ENCODE data around the gene TRPV5. TPM values are rescaled to one million over a fixed set of nuclear protein-coding genes. Genes with fewer than 3 reads are reported as not detected.

Gene TRPV5
- total and polyA plus RNA-seq, 2 of the 8 experiments (the other 6 are each of a cell fraction or from before 2014, with no cell fraction given) = 0.03 TPM; not detected in 1

- Histone ChIP-seq H4K20me1 (replicated peaks in 1 of 2; ENCODE audit: control insufficient read depth in 1 of 2, insufficient read depth in 2 of 2, low read length in 2 of 2) (no peaks in the 10 kb centered on the region), H2AK5ac (ENCODE audit: low read depth, low read length) (no peak overlapping the region), H3K79me2 (ENCODE audit: control insufficient read depth in 1 of 2, insufficient read depth in 2 of 2, low read length in 2 of 2) (no peaks in the 10 kb centered on the region), H4K5ac (ENCODE audit: insufficient read length, low read depth, low read length) (no peak overlapping the region), H3K27me3 (replicated peaks in 1 of 4; ENCODE audit: control insufficient read depth in 3 of 4, extremely low read depth in 1 of 4, insufficient read depth in 3 of 4, low read length in 3 of 4) (peaks cover 0 to 2% (median 0%) of the 10 kb centered on the region in 4 experiments; a peak in 1 of 7 replicates), H3K4me2 (ENCODE audit: insufficient read depth in 1 of 2, low read depth in 2 of 2, low read length in 2 of 2) (no peak overlapping the region), H3K18ac (ENCODE audit: extremely low read depth, low read length) (no peak overlapping the region), H3K9ac (replicated peaks in 1 of 4; ENCODE audit: extremely low read depth in 1 of 4, low read depth in 3 of 4, low read length in 3 of 4) (no peak overlapping the region), H2BK12ac (ENCODE audit: low read depth, low read length) (no peak overlapping the region), H3K79me1 (ENCODE audit: low read depth, low read length) (no peaks in the 10 kb centered on the region), H3K23ac (ENCODE audit: insufficient read length) (no peak overlapping the region), H4K91ac (replicated peaks; ENCODE audit: insufficient read length, low read length) (no peak overlapping the region), H2BK15ac (ENCODE audit: low read length) (no peak overlapping the region), H3K4ac (replicated peaks; ENCODE audit: insufficient read length, low read depth, low read length) (no peak overlapping the region), H3K4me3 (ENCODE audit: extremely low read depth in 1 of 4, insufficient read depth in 2 of 4, low read depth in 3 of 4, low read length in 4 of 4) (no peak overlapping the region), H4K8ac (ENCODE audit: extremely low read depth, insufficient read depth, low read length) (no peak overlapping the region), H3K27ac (ENCODE audit: low read depth, low read length) (no peak overlapping the region), H2BK5ac (ENCODE audit: low read depth, low read length) (no peak overlapping the region), H2AFZ (ENCODE audit: low read length) (no peak overlapping the region), H3K56ac (replicated peaks; ENCODE audit: insufficient read length, low read depth, low read length) (no peak overlapping the region), H2BK20ac (ENCODE audit: low read length) (no peak overlapping the region), H3K14ac (ENCODE audit: insufficient read length) (no peak overlapping the region), H3K4me1 (replicated peaks in 1 of 4; ENCODE audit: control insufficient read depth in 3 of 4, insufficient read depth in 4 of 4, low read length in 3 of 4) (no peaks in the 10 kb centered on the region; a peak in 1 of 7 replicates), H2BK120ac (replicated peaks; ENCODE audit: low read depth, low read length) (no peak overlapping the region), H3K36me3 (ENCODE audit: control insufficient read depth in 2 of 4, insufficient read depth in 4 of 4, low read length in 3 of 4) (no peaks in the 10 kb centered on the region), H3K9me3 (ENCODE audit: insufficient read depth in 2 of 2, low read depth in 1 of 2, low read length in 1 of 2) (no peaks in the 10 kb centered on the region), H3K23me2 (ENCODE audit: low read depth, low read length) (no peaks in the 10 kb centered on the region)
- ChIA-PET POLR2A (ENCODE audit: partially characterized antibody) (no interaction called here), CTCF (ENCODE audit: partially characterized antibody) (interaction anchor here (0.5 to 13.9 kb wide), 9 partner anchors 13 to 443 kb away, joined by 3 to 332 read pairs (median 18); partner anchors contain the start of gene EPHB6)
- 90% methylated on average over 5 of the region's 6 CpGs; no CpG with 5 or more reads in 1 of the 2 experiments for WGBS, 2 experiments (ENCODE audit: extremely low coverage in 1 of 2, insufficient coverage in 1 of 2, insufficient read length in 1 of 2, insufficient replicate concordance in 2 of 2, low coverage in 1 of 2, low lambda C conversion rate in 2 of 2, missing lambda C conversion rate in 1 of 2)
- no peak for DNase-seq (ENCODE audit: low read depth in 1 of 2, low spot score in 2 of 2)
- no peak for FAIRE-seq
- TF ChIP-seq CTBP2 (IDR thresholded peaks at IDR 0.05; ENCODE audit: borderline replicate concordance, insufficient read depth, insufficient read length, low read length) (no peak), NRF1 (IDR thresholded peaks at IDR 0.05; ENCODE audit: low read depth, low read length) (no peak), CREB1 (IDR thresholded peaks at IDR 0.05) (no peak), JUN (IDR thresholded peaks at IDR 0.05; ENCODE audit: low read depth, low read length) (no peak), MAX (IDR thresholded peaks at IDR 0.05) (no peak), BRCA1 (IDR thresholded peaks at IDR 0.05; ENCODE audit: low read depth, low read length) (no peak), CBX5 (IDR thresholded peaks at IDR 0.05; ENCODE audit: low read depth, low read length) (no peak), SIX5 (IDR thresholded peaks at IDR 0.05; ENCODE audit: low read depth, low read length) (no peak), ATF2 (IDR thresholded peaks at IDR 0.05; ENCODE audit: low read length) (no peak), E2F6 (IDR thresholded peaks at IDR 0.05) (no peak)
Measured at GRCh38 chr7:142874837-142875236, 58.7 kb downstream of the TRPV5 start.

Data from H1 (cell line).